Lung (tissue), 12 donors: ENCODE data around the gene MAP3K7. TPM values are rescaled to one million over a fixed set of nuclear protein-coding genes. Genes with fewer than 3 reads are reported as not detected.

Experiments
- ATAC-seq: fragments of 200-7000 bp; cut with Tn5 transposase; one replicate; pipeline ENCODE4 v1.9.1; 2020; ENCODE audit warnings: moderate number of reproducible peaks; ENCODE audit not compliant: insufficient read depth, low FRiP score
- DNase-seq, 3 donors: peaks; one replicate each; pipeline ENCODE4 v3.0.0-alpha.2; 2013 to 2017
- H3K27ac ChIP-seq, 2 donors: one replicate each; pipeline ENCODE4 v1.5.1; 2013; ENCODE audit warnings: mild to moderate bottlenecking in 2 of 2, moderate library complexity in 2 of 2, control low read depth in 1 of 2, inconsistent platforms in 1 of 2, low read depth in 1 of 2, low read length in 1 of 2
- H3K27me3 ChIP-seq, 3 donors: one replicate each; pipeline ENCODE4 v1.5.1; 2013; ENCODE audit warnings: low read length in 2 of 3; ENCODE audit not compliant: control insufficient read depth in 3 of 3, insufficient read depth in 3 of 3
- H3K36me3 ChIP-seq, 4 donors: one replicate each; pipeline ENCODE4 v1.5.1; 2013; ENCODE audit warnings: low read length in 4 of 4, mild to moderate bottlenecking in 1 of 4, moderate library complexity in 1 of 4; ENCODE audit not compliant: control insufficient read depth in 4 of 4, insufficient read depth in 4 of 4
- H3K4me1 ChIP-seq, 5 donors: one replicate each; pipeline ENCODE4 v1.5.1; 2013; ENCODE audit warnings: low read length in 5 of 5, mild to moderate bottlenecking in 2 of 5, moderate library complexity in 1 of 5; ENCODE audit not compliant: control insufficient read depth in 5 of 5, insufficient read depth in 5 of 5
- H3K4me3 ChIP-seq: one replicate; pipeline ENCODE4 v1.5.1; 2013; ENCODE audit warnings: mild to moderate bottlenecking, control low read depth, moderate library complexity
- H3K9ac ChIP-seq, 2 donors: one replicate each; pipeline ENCODE4 v1.5.1; 2013; ENCODE audit warnings: low read length in 2 of 2, control low read depth in 1 of 2; ENCODE audit not compliant: insufficient read depth in 1 of 2
- H3K9me3 ChIP-seq, 4 donors: one replicate each; pipeline ENCODE4 v1.5.1; 2013; ENCODE audit warnings: low read length in 3 of 4, mild to moderate bottlenecking in 1 of 4, moderate library complexity in 1 of 4; ENCODE audit not compliant: control insufficient read depth in 4 of 4, insufficient read depth in 3 of 4
- CTCF ChIP-seq: IDR thresholded peaks from 2 replicates; pipeline ENCODE4 v1.5.1; 2012; ENCODE audit warnings: mild to moderate bottlenecking; ENCODE audit errors: control extremely low read depth, extremely low read depth
- WGBS, 2 donors: extraction: QIAGEN DNeasy Blood & Tissue Kit; methylation state at CpG; one replicate each; pipeline ENCODE4 v1.1.7; 2013; 5-methylcytosine and 5-hydroxymethylcytosine counted together
- polyA plus RNA-seq, 2 donors: library from polyadenylated mRNA; stranded (reverse); fragments of 200-250 nt; gene quantifications; one replicate each; pipeline ENCODE4 v1.2.1, GENCODE V29; 2013
- total RNA-seq, 2 donors: library from RNA; depleted of rRNA in 1 of 2; stranded (reverse); fragments of >200 nt in 1 of 2; gene quantifications; one replicate each; pipeline ENCODE4 v1.2.1, GENCODE V29; 2014 to 2021
- donor health status: control.
- donor health status: control.
- donor health status: Bipolar disorder and iron deficiency.
- donor health status: healthy.
- donor health status: DM: yes; HTN: yes; CAD: no.

Gene MAP3K7
- total and polyA plus RNA-seq, 4 donors: 10.5 to 45.8 (median 15.7) TPM

- H3K9ac ChIP-seq: no peak overlapping the region
- H3K4me3 ChIP-seq: no peak overlapping the region
- WGBS, 2 donors: 91% methylated on average over 4 of the region's 4 CpGs
- TF ChIP-seq CTCF: no peak
- H3K4me1 ChIP-seq: no peaks in the 10 kb centered on the region
- H3K27ac ChIP-seq: no peak overlapping the region
- ATAC-seq (no peak), DNase-seq (no peak)
- peaks cover 2 to 21% (median 11%) of the 10 kb centered on the region in 4 donors for H3K36me3 ChIP-seq
- no peaks in the 10 kb centered on the region for H3K27me3 ChIP-seq
- H3K9me3 ChIP-seq: no peaks in the 10 kb centered on the region
Measured at GRCh38 chr6:90523779-90524310, 63.0 kb downstream of the MAP3K7 start.

- H3K4me1 ChIP-seq: no peaks in the 10 kb centered on the region
- no peak for ATAC-seq
- no peak overlapping the region for H3K9ac ChIP-seq
- no peak for DNase-seq
- H3K4me3 ChIP-seq: no peak overlapping the region
- TF ChIP-seq CTCF: no peak
- H3K36me3 ChIP-seq: peaks cover 2 to 24% (median 11%) of the 10 kb centered on the region in 4 donors
- H3K9me3 ChIP-seq: no peaks in the 10 kb centered on the region
- whole genome bisulfite sequencing, 2 donors: 97 to 100% methylated on average over 1 of the region's 1 CpG
- H3K27me3 ChIP-seq: no peaks in the 10 kb centered on the region
- no peak overlapping the region for H3K27ac ChIP-seq
Measured at GRCh38 chr6:90521955-90522354, 64.9 kb downstream of the MAP3K7 start.

GRCh38 chr6:90516074-90516660, 70.7 kb downstream of the MAP3K7 start:
- Histone ChIP-seq H3K9me3 (no peaks in the 10 kb centered on the region), H3K4me3 (no peak overlapping the region), H3K36me3 (peaks cover 0 to 41% (median 16%) of the 10 kb centered on the region in 4 donors), H3K27ac (no peak overlapping the region), H3K9ac (no peak overlapping the region), H3K4me1 (no peaks in the 10 kb centered on the region), H3K27me3 (no peaks in the 10 kb centered on the region)
- no peak for ATAC-seq
- DNase-seq: no peak
- no peak for TF ChIP-seq CTCF
- WGBS, 2 donors: 83 to 85% methylated on average over 6 of the region's 6 CpGs

- ATAC-seq (no peak), DNase-seq (no peak)
- H3K36me3 ChIP-seq: peaks cover 0 to 35% (median 14%) of the 10 kb centered on the region in 4 donors
- no peak for TF ChIP-seq CTCF
- no peaks in the 10 kb centered on the region for H3K27me3 ChIP-seq
- H3K9me3 ChIP-seq: no peaks in the 10 kb centered on the region
- 85 to 94% methylated on average over 3 of the region's 3 CpGs for WGBS, 2 donors
- no peak overlapping the region for H3K4me3 ChIP-seq
- H3K9ac ChIP-seq: no peak overlapping the region
- no peak overlapping the region for H3K27ac ChIP-seq
- no peaks in the 10 kb centered on the region for H3K4me1 ChIP-seq
Measured at GRCh38 chr6:90514496-90514895, 72.4 kb downstream of the MAP3K7 start.
